Endothelial cell of umbilical vein (primary cell): ENCODE data around the gene GABRA5.

Source experiments
- CTCF ChIP-seq, 2 donors: IDR thresholded peaks; 1 replicate in 1 of 2; 2 replicates in 1 of 2; pipeline ENCODE4 v1.5.1; 2011; ENCODE audit warnings: low read length in 2 of 2, mild to moderate bottlenecking in 2 of 2, moderate library complexity in 2 of 2, control low read depth in 1 of 2, inconsistent platforms in 1 of 2, low read depth in 1 of 2; ENCODE audit not compliant: insufficient read depth in 1 of 2; ENCODE audit errors: extremely low read depth in 1 of 2
- EZH2 ChIP-seq: IDR thresholded peaks from 2 replicates; pipeline ENCODE4 v1.6.1; 2012; ENCODE audit warnings: borderline replicate concordance, low read depth, mild to moderate bottlenecking, moderate library complexity, low read length, inconsistent platforms; ENCODE audit not compliant: severe bottlenecking
- POLR2A ChIP-seq: IDR thresholded peaks from 2 replicates; pipeline ENCODE4 v1.6.1; 2012; ENCODE audit warnings: low read depth, mild to moderate bottlenecking, control low read depth, low read length
- POLR2AphosphoS5 ChIP-seq: IDR thresholded peaks from 2 replicates; pipeline ENCODE4 v1.6.1; 2012; ENCODE audit warnings: low read depth, mild to moderate bottlenecking, control low read depth, low read length, moderate library complexity; ENCODE audit not compliant: insufficient read depth

GRCh38 chr15:26983822-26984221 lies 117.0 kb downstream of the GABRA5 start:
- TF ChIP-seq CTCF (IDR thresholded peaks at IDR 0.05; ENCODE audit: extremely low read depth in 1 of 2, insufficient read depth in 1 of 2, low read depth in 1 of 2, low read length in 2 of 2), result no peak
- TF ChIP-seq POLR2A, result no peak
- no peak for TF ChIP-seq EZH2
- TF ChIP-seq POLR2AphosphoS5, result no peak
